Mesenchymal stem cell (in vitro differentiated cells and primary cell): ENCODE measurements around the gene SLC25A48.
"Not testable (repeated sequence)": the region's sequence is repeated elsewhere in the genome, so short reads cannot be mapped to it uniquely, and the experiment has no call there.

Experiments
- DNase-seq: peaks from one replicate; pipeline ENCODE4 v3.0.0-alpha.2; 2013
- H2AFZ ChIP-seq: one replicate; pipeline ENCODE4 v1.6.1; 2013; ENCODE audit warnings: low read depth, mild to moderate bottlenecking, control low read depth, inconsistent platforms, low read length, moderate library complexity
- H2AK5ac ChIP-seq: 2 replicates; pipeline ENCODE4 v1.6.1; 2013; ENCODE audit warnings: low read length, moderate library complexity, mild to moderate bottlenecking, inconsistent platforms; ENCODE audit not compliant: severe bottlenecking
- H2BK120ac ChIP-seq: one replicate; pipeline ENCODE4 v1.6.1; 2013; ENCODE audit warnings: low read depth, mild to moderate bottlenecking, inconsistent platforms, low read length, moderate library complexity
- H2BK12ac ChIP-seq, 2 experiments: one replicate each; pipeline ENCODE4 v1.6.1; 2013; ENCODE audit warnings: inconsistent platforms in 2 of 2, low read length in 2 of 2, mild to moderate bottlenecking in 2 of 2, moderate library complexity in 2 of 2, control low read depth in 1 of 2
- H2BK15ac ChIP-seq: one replicate; pipeline ENCODE4 v1.6.1; 2013; ENCODE audit warnings: mild to moderate bottlenecking, low read depth, inconsistent platforms; ENCODE audit not compliant: poor library complexity, severe bottlenecking
- H2BK5ac ChIP-seq: 2 replicates; pipeline ENCODE4 v1.6.1; 2013; ENCODE audit warnings: low read depth, mild to moderate bottlenecking, low read length, control low read depth, inconsistent platforms; ENCODE audit not compliant: poor library complexity, severe bottlenecking
- H3K14ac ChIP-seq, 2 experiments: one replicate each; pipeline ENCODE4 v1.6.1; 2013; ENCODE audit warnings: inconsistent platforms in 2 of 2, low read length in 2 of 2, control low read depth in 1 of 2, mild to moderate bottlenecking in 1 of 2, moderate library complexity in 1 of 2
- H3K18ac ChIP-seq, 2 experiments: one replicate each; pipeline ENCODE4 v1.6.1; 2013; ENCODE audit warnings: inconsistent platforms in 2 of 2, low read length in 2 of 2, control low read depth in 1 of 2, low read depth in 1 of 2, mild to moderate bottlenecking in 1 of 2
- H3K23ac ChIP-seq, 2 experiments: one replicate each; pipeline ENCODE4 v1.6.1; 2013; ENCODE audit warnings: inconsistent platforms in 2 of 2, low read length in 2 of 2, mild to moderate bottlenecking in 2 of 2, moderate library complexity in 2 of 2, control low read depth in 1 of 2
- H3K27ac ChIP-seq: 2 replicates; pipeline ENCODE4 v1.5.1; 2013; ENCODE audit warnings: mild to moderate bottlenecking, moderate library complexity, low read length, control low read depth, inconsistent platforms; ENCODE audit not compliant: poor library complexity, severe bottlenecking
- H3K27me3 ChIP-seq, 2 experiments: 2 replicates each; pipeline versions ENCODE4 v1.6.1 to v1.7.0; 2013; ENCODE audit warnings: low read length in 2 of 2, mild to moderate bottlenecking in 2 of 2, moderate library complexity in 2 of 2, control low read depth in 1 of 2, inconsistent platforms in 1 of 2; ENCODE audit not compliant: control insufficient read depth in 1 of 2, insufficient read depth in 1 of 2
- H3K36me3 ChIP-seq, 2 experiments: 2 replicates each; pipeline versions ENCODE4 v1.6.1 to v1.7.0; 2013; ENCODE audit warnings: low read length in 2 of 2, control low read depth in 1 of 2, inconsistent platforms in 1 of 2, low read depth in 1 of 2, mild to moderate bottlenecking in 1 of 2; ENCODE audit not compliant: insufficient read depth in 2 of 2, control insufficient read depth in 1 of 2
- H3K4ac ChIP-seq, 2 experiments: one replicate each; pipeline ENCODE4 v1.6.1; 2013; ENCODE audit warnings: inconsistent platforms in 2 of 2, low read length in 2 of 2, mild to moderate bottlenecking in 2 of 2, moderate library complexity in 2 of 2, control low read depth in 1 of 2, low read depth in 1 of 2
- H3K4me1 ChIP-seq: 2 replicates; pipeline ENCODE4 v1.6.1; 2013; ENCODE audit warnings: low read depth, low read length, control low read depth; ENCODE audit not compliant: control insufficient read depth, insufficient read depth
- H3K4me2 ChIP-seq: 2 replicates; pipeline ENCODE4 v1.6.1; 2013; ENCODE audit warnings: low read length, mild to moderate bottlenecking, inconsistent platforms; ENCODE audit not compliant: poor library complexity, severe bottlenecking
- H3K4me3 ChIP-seq, 2 experiments: 2 replicates each; pipeline versions ENCODE4 v1.5.1 to v1.7.0; 2013; ENCODE audit warnings: low read length in 2 of 2, mild to moderate bottlenecking in 2 of 2, control low read depth in 1 of 2, low read depth in 1 of 2; ENCODE audit not compliant: insufficient read depth in 1 of 2
- H3K79me1 ChIP-seq: replicated peaks from 2 replicates; pipeline ENCODE4 v1.6.1; 2013; ENCODE audit warnings: mild to moderate bottlenecking, control low read depth, low read length, inconsistent platforms; ENCODE audit not compliant: poor library complexity, severe bottlenecking
- H3K9ac ChIP-seq: 2 replicates; pipeline ENCODE4 v1.7.0; 2013; ENCODE audit warnings: mild to moderate bottlenecking, low read length, moderate library complexity
- H3K9me3 ChIP-seq: 2 replicates; pipeline ENCODE4 v1.7.0; 2013; ENCODE audit warnings: mild to moderate bottlenecking, low read length; ENCODE audit not compliant: control insufficient read depth
- H4K8ac ChIP-seq: one replicate; pipeline ENCODE4 v1.6.1; 2013; ENCODE audit warnings: inconsistent platforms, mild to moderate bottlenecking, low read length, moderate library complexity
- H4K91ac ChIP-seq: one replicate; pipeline ENCODE4 v1.6.1; 2013; ENCODE audit warnings: mild to moderate bottlenecking, low read length, inconsistent platforms
- WGBS: methylation state at CpG from one replicate; pipeline ENCODE4 v1.1.7; 2013; ENCODE audit warnings: mixed read lengths; 5-methylcytosine and 5-hydroxymethylcytosine counted together

The SLC25A48 gene

GRCh38 chr5:135859186-135859585 lies 24.7 kb downstream of the SLC25A48 start:
- H2BK5ac ChIP-seq, H3K4me3 ChIP-seq, H2BK15ac ChIP-seq, DNase-seq, H3K4me2 ChIP-seq, H4K8ac ChIP-seq, H3K79me1 ChIP-seq, H3K4me1 ChIP-seq, H2BK120ac ChIP-seq, H3K27ac ChIP-seq, H2AFZ ChIP-seq, H3K4ac ChIP-seq, H3K23ac ChIP-seq, H4K91ac ChIP-seq, H2BK12ac ChIP-seq, H3K9ac ChIP-seq, H3K18ac ChIP-seq, H3K14ac ChIP-seq, H3K36me3 ChIP-seq, H2AK5ac ChIP-seq: not testable (repeated sequence)
- Histone ChIP-seq H3K27me3 (peaks cover 24 to 39% of the 10 kb centered on the region in 2 experiments), H3K9me3 (peaks cover 21% of the 10 kb centered on the region)
- 44% methylated on average over 2 of the region's 3 CpGs for WGBS

GRCh38 chr5:135859641-135860040 lies 25.2 kb downstream of the SLC25A48 start:
- Histone ChIP-seq H3K4ac (no peak overlapping the region), H3K36me3 (no peaks in the 10 kb centered on the region), H3K9me3 (peaks cover 17% of the 10 kb centered on the region), H3K9ac (no peak overlapping the region), H3K18ac (no peak overlapping the region), H3K4me2 (no peak overlapping the region), H2BK15ac (no peak overlapping the region), H3K4me1 (no peaks in the 10 kb centered on the region), H2BK120ac (no peak overlapping the region), H2AK5ac (no peak overlapping the region), H3K4me3 (no peak overlapping the region), H2AFZ (no peak overlapping the region), H2BK12ac (no peak overlapping the region), H2BK5ac (no peak overlapping the region), H3K79me1 (no peaks in the 10 kb centered on the region), H3K27me3 (peaks cover 21 to 41% of the 10 kb centered on the region in 2 experiments), H4K91ac (peak overlapping the region; percentile 28), H3K14ac (no peak overlapping the region), H4K8ac (no peak overlapping the region), H3K27ac (no peak overlapping the region), H3K23ac (no peak overlapping the region)
- DNase-seq: no peak
- WGBS: no CpG with 5 or more reads among the region's 1 CpG

GRCh38 chr5:135861641-135862040 lies 27.2 kb downstream of the SLC25A48 start:
- Histone ChIP-seq H4K91ac (no peak overlapping the region), H3K4ac (no peak overlapping the region), H2BK120ac (no peak overlapping the region), H2BK15ac (no peak overlapping the region), H2BK12ac (no peak overlapping the region), H2AFZ (no peak overlapping the region), H3K4me3 (no peak overlapping the region), H4K8ac (no peak overlapping the region), H3K14ac (no peak overlapping the region), H3K9me3 (peaks cover 13% of the 10 kb centered on the region), H3K18ac (no peak overlapping the region), H3K4me1 (no peaks in the 10 kb centered on the region), H3K4me2 (no peak overlapping the region), H3K36me3 (no peaks in the 10 kb centered on the region), H3K23ac (no peak overlapping the region), H3K27me3 (peaks cover 18 to 30% of the 10 kb centered on the region in 2 experiments), H2BK5ac (no peak overlapping the region), H3K79me1 (no peaks in the 10 kb centered on the region), H3K9ac (no peak overlapping the region), H3K27ac (no peak overlapping the region), H2AK5ac (no peak overlapping the region)
- 83% methylated on average over 1 of the region's 1 CpG for WGBS
- no peak for DNase-seq

GRCh38 chr5:135862086-135862485 lies 27.6 kb downstream of the SLC25A48 start:
- no peak overlapping the region for H2AFZ ChIP-seq
- no peak overlapping the region for H3K27ac ChIP-seq
- H3K9me3 ChIP-seq: peaks cover 13% of the 10 kb centered on the region
- H4K8ac ChIP-seq: no peak overlapping the region
- H2AK5ac ChIP-seq: no peak overlapping the region
- H3K27me3 ChIP-seq: peaks cover 18 to 29% of the 10 kb centered on the region in 2 experiments
- no peak overlapping the region for H2BK12ac ChIP-seq
- H3K18ac ChIP-seq: no peak overlapping the region
- no peaks in the 10 kb centered on the region for H3K79me1 ChIP-seq
- no peak overlapping the region for H3K4ac ChIP-seq
- no peaks in the 10 kb centered on the region for H3K36me3 ChIP-seq
- H3K9ac ChIP-seq: no peak overlapping the region
- no peak overlapping the region for H2BK120ac ChIP-seq
- H2BK5ac ChIP-seq: no peak overlapping the region
- H3K23ac ChIP-seq: no peak overlapping the region
- H3K4me1 ChIP-seq: no peaks in the 10 kb centered on the region
- no peak overlapping the region for H4K91ac ChIP-seq
- no peak overlapping the region for H3K4me2 ChIP-seq
- no peak overlapping the region for H3K14ac ChIP-seq
- H2BK15ac ChIP-seq: no peak overlapping the region
- no peak for DNase-seq
- no peak overlapping the region for H3K4me3 ChIP-seq
